A673 (cell line): ENCODE results near the gene AAMP. TPM values are rescaled to one million over a fixed set of nuclear protein-coding genes. Genes with fewer than 3 reads are reported as not detected.
A peak's percentile ranks its signal among the peaks of the same experiment; 100 is the strongest.

Experiments
- BruUV-seq: library from RNA; stranded (reverse); fragments of 400-500 nt; replicated peaks from 2 replicates; lab custom pipeline; 2021; lab: Mats Ljungman, UMichigan
- CTCF ChIA-PET: fragments of 300-600 bp; sonication (Branson Sonifier 250); formaldehyde crosslinking; loops from one replicate; lab custom pipeline; 2022; ENCODE audit warnings: antibody characterized with exemption; lab: Charles Lee
- POLR2A ChIA-PET: fragments of 300-600 bp; sonication (Branson Sonifier 250); formaldehyde crosslinking; loops from one replicate; lab custom pipeline; 2022; ENCODE audit warnings: antibody characterized with exemption; ENCODE audit not compliant: low non-redundant PET; lab: Charles Lee
- DNase-seq: peaks from one replicate; pipeline ENCODE4 v3.0.0-alpha.2; 2015; ENCODE audit warnings: low spot score
- H3K27ac ChIP-seq: fragments of 200-600 bp; sonication (generic); 2 replicates; pipeline ENCODE4 v1.5.1; 2016; ENCODE audit warnings: mixed run types, low read depth, mild to moderate bottlenecking, mixed read lengths, antibody characterized with exemption, low read length; ENCODE audit not compliant: poor library complexity, severe bottlenecking
- H3K27me3 ChIP-seq: fragments of 200-600 bp; sonication (generic); replicated peaks from 2 replicates; pipeline ENCODE4 v1.6.1; 2017; ENCODE audit warnings: mixed run types, low read depth, mild to moderate bottlenecking, mixed read lengths, antibody characterized with exemption, low read length; ENCODE audit not compliant: insufficient read depth, poor library complexity
- H3K36me3 ChIP-seq: fragments of 200-600 bp; sonication (generic); 2 replicates; pipeline ENCODE4 v1.6.1; 2016; ENCODE audit warnings: mixed run types, mild to moderate bottlenecking, mixed read lengths, antibody characterized with exemption, low read length; ENCODE audit not compliant: insufficient read depth, poor library complexity, severe bottlenecking
- H3K4me1 ChIP-seq: fragments of 200-600 bp; sonication (generic); 2 replicates; pipeline ENCODE4 v1.6.1; 2017; ENCODE audit warnings: mixed run types, mild to moderate bottlenecking, mixed read lengths, antibody characterized with exemption, low read length; ENCODE audit not compliant: insufficient read depth, poor library complexity, severe bottlenecking
- H3K4me3 ChIP-seq: fragments of 200-600 bp; sonication (generic); 2 replicates; pipeline ENCODE4 v1.5.1; 2016; ENCODE audit warnings: low read depth, mixed run types, mild to moderate bottlenecking, mixed read lengths, low read length; ENCODE audit not compliant: poor library complexity, severe bottlenecking
- H3K9me3 ChIP-seq: fragments of 200-600 bp; sonication (generic); 2 replicates; pipeline ENCODE4 v1.6.1; 2016; ENCODE audit warnings: mixed run types, low read depth, mild to moderate bottlenecking, mixed read lengths, antibody characterized with exemption, low read length; ENCODE audit not compliant: poor library complexity, severe bottlenecking
- CTCF ChIP-seq: fragments of 300-800, 200-600 bp; sonication (generic); conservative IDR thresholded peaks from 2 replicates; pipeline ENCODE4 v1.5.1; 2017; ENCODE audit warnings: low read depth, mild to moderate bottlenecking, antibody characterized with exemption, low read length, moderate library complexity, mixed read lengths
- EZH2 ChIP-seq: fragments of 200-600 bp; sonication (generic); IDR thresholded peaks from 2 replicates; pipeline ENCODE4 v1.6.1; 2017; ENCODE audit warnings: borderline replicate concordance, low read depth, mild to moderate bottlenecking, mixed read lengths, antibody characterized with exemption, low read length; ENCODE audit not compliant: poor library complexity, severe bottlenecking
- intact Hi-C: fragments of 100-400 bp; cut with micrococcal nuclease; formaldehyde crosslinking; loops from one replicate; pipeline ENCODE4 v1.10.0; 2022; ENCODE audit not compliant: unreplicated experiment
- total RNA-seq: library from RNA; stranded (reverse); gene quantifications from 2 replicates; pipeline ENCODE4 v1.2.3, GENCODE V29; 2021

AAMP gene
- total RNA-seq, 1 experiment from 2014 or later: 74.7 TPM

- DNase-seq: peak; percentile 35
- intact Hi-C loops: no loop called here
- BruUV-seq: TSS peak; percentile 35
Observed at GRCh38 chr2:218217360-218218267, 52.3 kb downstream of the AAMP start.

GRCh38 chr2:218216674-218217359 is 53.1 kb downstream of the AAMP start, which contains the start of gene ARPC2:
Gene ARPC2, plus strand, starts transcription at chr2:218217189. Its CDS starts 282 bp downstream, at chr2:218217471.
- intact Hi-C loops: no loop called here
- BruUV-seq: no TSS peak
- POLR2A ChIA-PET: no interaction called here

More at GRCh38 chr2:218217360-218218267, 52.3 kb downstream of the AAMP start:
- Histone ChIP-seq H3K27me3 (no peaks in the 10 kb centered on the region), H3K36me3 (no peaks in the 10 kb centered on the region), H3K4me1 (peaks cover 44% of the 10 kb centered on the region), H3K27ac (peak overlapping the region; percentile 87), H3K9me3 (no peaks in the 10 kb centered on the region), H3K4me3 (peak overlapping the region; percentile 86)
- ChIA-PET CTCF (interaction anchor here (1.0 kb wide), 1 partner anchor 179 kb away, joined by 3 read pairs; no protein-coding TSS in a partner anchor), POLR2A (no interaction called here)
- TF ChIP-seq EZH2 (no peak), CTCF (no peak)

More at GRCh38 chr2:218216674-218217359, 53.1 kb downstream of the AAMP start, which contains the start of gene ARPC2:
- Histone ChIP-seq H3K4me3 (peak within 1 kb of the TSS; percentile 86), H3K9me3 (no peaks in the 10 kb centered on the region), H3K27me3 (no peaks in the 10 kb centered on the region), H3K4me1 (peaks cover 36% of the 10 kb centered on the region), H3K27ac (peak within 1 kb of the TSS; percentile 87), H3K36me3 (no peaks in the 10 kb centered on the region)
- peak; percentile 97 for DNase-seq
- CTCF ChIA-PET: interaction anchor here (1.0 kb wide), 1 partner anchor 179 kb away, joined by 3 read pairs; no protein-coding TSS in a partner anchor
- no peak for TF ChIP-seq CTCF
- no peak for TF ChIP-seq EZH2
